GM23248 (cell line): ENCODE measurements around the gene ELAVL2. TPM values are rescaled to one million over a fixed set of nuclear protein-coding genes. Genes with fewer than 3 reads are reported as not detected.

Experiments used
- DNase-seq: peaks from one replicate; pipeline ENCODE4 v3.0.0-alpha.2; 2015
- H2AFZ ChIP-seq: fragments of 200-600 bp; sonication (generic); 2 replicates; pipeline ENCODE4 v1.6.1; 2016; ENCODE audit warnings: antibody characterized with exemption
- H3F3A ChIP-seq: fragments of 200-600 bp; sonication (generic); 2 replicates; pipeline ENCODE4 v1.6.1; 2016; ENCODE audit warnings: mild to moderate bottlenecking, antibody characterized with exemption, mixed run types; ENCODE audit not compliant: insufficient read depth
- H3K27ac ChIP-seq: fragments of 200-600 bp; sonication (generic); 2 replicates; pipeline ENCODE4 v1.5.1; 2016; ENCODE audit warnings: mild to moderate bottlenecking
- H3K27me3 ChIP-seq: fragments of 200-600 bp; sonication (generic); replicated peaks from 2 replicates; pipeline ENCODE4 v1.6.1; 2016; ENCODE audit warnings: mild to moderate bottlenecking; ENCODE audit not compliant: insufficient read depth
- H3K36me3 ChIP-seq: fragments of 200-600 bp; sonication (generic); 2 replicates; pipeline ENCODE4 v1.6.1; 2016; ENCODE audit warnings: low read depth, mild to moderate bottlenecking
- H3K4me1 ChIP-seq: fragments of 200-600 bp; sonication (generic); 2 replicates; pipeline ENCODE4 v1.6.1; 2016; ENCODE audit warnings: mild to moderate bottlenecking; ENCODE audit not compliant: insufficient read depth
- H3K4me2 ChIP-seq: fragments of 200-600 bp; sonication (generic); one replicate; pipeline ENCODE4 v1.6.1; 2016; ENCODE audit warnings: mild to moderate bottlenecking; ENCODE audit not compliant: unreplicated experiment
- H3K4me3 ChIP-seq: fragments of 200-600 bp; sonication (generic); 2 replicates; pipeline ENCODE4 v1.5.1; 2016; ENCODE audit warnings: mild to moderate bottlenecking
- H3K79me2 ChIP-seq: fragments of 200-600 bp; sonication (generic); 2 replicates; pipeline ENCODE4 v1.6.1; 2016; ENCODE audit warnings: mild to moderate bottlenecking; ENCODE audit not compliant: insufficient read depth
- H3K9ac ChIP-seq: fragments of 200-600 bp; sonication (generic); 2 replicates; pipeline ENCODE4 v1.6.1; 2016; ENCODE audit warnings: mild to moderate bottlenecking
- H3K9me2 ChIP-seq: fragments of 200-600 bp; sonication (generic); 2 replicates; pipeline ENCODE4 v1.6.1; 2016; ENCODE audit warnings: mixed run types, mild to moderate bottlenecking, moderate library complexity; ENCODE audit not compliant: insufficient read depth
- H3K9me3 ChIP-seq: fragments of 200-600 bp; sonication (generic); one replicate; pipeline ENCODE4 v1.6.1; 2017; ENCODE audit warnings: low read depth
- H4K20me1 ChIP-seq: fragments of 200-600 bp; sonication (generic); 2 replicates; pipeline ENCODE4 v1.6.0; 2016; ENCODE audit not compliant: insufficient read depth
- EZH2 ChIP-seq: fragments of 200-600 bp; sonication (generic); IDR thresholded peaks from 2 replicates; pipeline ENCODE4 v1.6.1; 2018; ENCODE audit warnings: antibody characterized with exemption, mild to moderate bottlenecking; ENCODE audit not compliant: insufficient read depth, poor library complexity, severe bottlenecking
- EZH2phosphoT487 ChIP-seq: fragments of 200-600 bp; sonication (generic); IDR thresholded peaks from 2 replicates; pipeline ENCODE4 v1.6.1; 2018; ENCODE audit warnings: antibody characterized with exemption, moderate library complexity, mild to moderate bottlenecking, low read depth; ENCODE audit not compliant: insufficient read depth
- WGBS, 2 experiments: methylation state at CpG; one replicate each; pipeline ENCODE4 v1.1.6; 2015 to 2017; ENCODE audit warnings: low lambda C conversion rate in 2 of 2, low coverage in 1 of 2; ENCODE audit errors: missing lambda C conversion rate in 2 of 2; 5-methylcytosine and 5-hydroxymethylcytosine counted together
- in situ Hi-C: fragments of 300-500 bp; cut with MboI; formaldehyde crosslinking; loops from 2 replicates; pipeline ENCODE4 v1.15.0; 2020
- polyA plus RNA-seq: library from polyadenylated mRNA; unstranded; fragments of >200 nt; fragmentation: Nextera tagmentation; extraction: Ambion mirVana; gene quantifications from 2 replicates; pipeline ENCODE4 v1.2.1, GENCODE V29; 2016
- total RNA-seq: library from RNA; depleted of rRNA; stranded (reverse); fragments of >200 nt; shearing (Covaris generic); gene quantifications from 2 replicates; pipeline ENCODE4 v1.2.3, GENCODE V29; 2014

Gene ELAVL2
- total and polyA plus RNA-seq, 2 experiments from 2014 or later: 0.08 TPM; not detected in 1

DNA sequence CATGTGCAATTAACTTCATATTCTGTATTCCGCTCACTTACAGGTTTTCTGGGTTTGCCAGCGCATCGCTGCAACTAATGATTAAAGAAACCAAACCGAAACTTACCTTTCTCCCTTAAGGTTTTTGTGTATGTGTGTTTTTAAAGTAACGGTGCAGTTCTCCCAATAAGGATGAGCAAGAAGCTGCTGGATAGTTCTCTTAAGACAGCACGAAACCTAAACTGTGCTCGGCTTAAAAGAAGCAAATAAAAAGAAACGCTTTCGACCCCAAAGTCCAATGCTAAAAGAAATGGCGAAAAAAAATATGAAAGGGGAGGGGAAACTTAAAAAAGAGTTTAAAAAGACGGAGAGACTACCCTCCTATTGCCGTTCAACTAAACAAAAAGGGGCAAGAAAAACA, 340 bp downstream of the ELAVL2 start:
- Histone ChIP-seq H3K36me3 (no peaks in the 10 kb centered on the region), H3K27me3 (peaks cover 34% of the 10 kb centered on the region), H3K9me2 (peaks cover 8% of the 10 kb centered on the region; the same call in 1 of the 2 replicates), H3K9me3 (no peaks in the 10 kb centered on the region), H3K79me2 (no peaks in the 10 kb centered on the region), H2AFZ (peak overlapping the region; percentile 80), H4K20me1 (no peaks in the 10 kb centered on the region), H3K27ac (no peak overlapping the region), H3F3A (no peaks in the 10 kb centered on the region), H3K4me1 (0 out of 2 replicates have a peak, but pooled peaks cover 4% of the 10 kb centered on the region), H3K4me3 (peak overlapping the region; percentile 69), H3K4me2 (peak overlapping the region; percentile 92), H3K9ac (no peak overlapping the region)
- 1 to 2% methylated on average over 12 of the region's 12 CpGs for WGBS, 2 experiments
- peak; percentile 23 for DNase-seq
- TF ChIP-seq EZH2 (no peak), EZH2phosphoT487 (no peak)
- in situ Hi-C loops: no loop called here

DNA sequence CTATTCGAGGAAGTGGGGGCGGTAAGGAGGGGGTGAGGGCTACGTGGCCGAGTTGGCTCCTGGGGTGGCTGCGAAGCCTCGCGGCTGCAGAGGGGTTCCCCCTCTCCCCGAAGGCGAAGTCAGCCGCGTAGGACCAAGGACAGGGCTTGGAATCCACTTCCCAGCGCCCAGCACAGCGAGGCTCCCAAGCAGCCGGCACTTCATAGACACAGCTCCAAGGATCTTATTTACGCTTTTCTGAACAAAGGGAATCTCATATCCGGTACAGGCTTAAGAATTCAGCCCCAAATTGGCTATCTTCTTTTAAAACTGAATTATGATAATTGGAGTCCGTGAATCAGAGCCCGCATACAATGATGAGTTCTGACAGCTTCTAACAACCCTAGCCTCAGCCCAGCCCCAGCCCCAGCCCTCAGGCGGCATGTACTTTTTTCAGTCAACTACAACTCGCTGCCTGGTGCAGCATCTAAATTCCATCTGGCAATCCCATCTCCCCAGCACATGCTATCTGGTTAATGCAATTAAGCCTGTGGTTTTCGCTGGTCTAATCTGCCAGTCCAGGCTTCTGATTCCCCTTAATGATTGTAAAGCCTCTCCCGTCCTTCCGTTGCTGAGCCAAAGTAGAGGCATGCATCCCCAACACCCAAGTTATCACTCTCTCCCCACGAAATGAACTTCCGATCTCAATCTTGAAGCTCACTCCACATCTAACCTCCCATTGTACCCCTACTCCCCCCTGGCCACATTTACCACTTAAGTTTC, 1.0 kb downstream of the ELAVL2 start:
- Histone ChIP-seq H4K20me1 (no peaks in the 10 kb centered on the region), H3K4me2 (peak overlapping the region; percentile 92), H3F3A (no peaks in the 10 kb centered on the region), H3K9ac (no peak overlapping the region), H3K36me3 (no peaks in the 10 kb centered on the region), H3K4me3 (peak overlapping the region; percentile 69), H3K4me1 (0 out of 2 replicates have a peak, but pooled peaks cover 4% of the 10 kb centered on the region), H3K79me2 (no peaks in the 10 kb centered on the region), H3K9me3 (no peaks in the 10 kb centered on the region), H3K27ac (no peak overlapping the region), H3K9me2 (peaks cover 8% of the 10 kb centered on the region; the same call in 1 of the 2 replicates), H3K27me3 (peaks cover 33% of the 10 kb centered on the region), H2AFZ (peak overlapping the region; percentile 80)
- in situ Hi-C loops: no loop called here
- 1 to 3% methylated on average over 22 to 25 of the region's 25 CpGs for WGBS, 2 experiments
- DNase-seq: peak; percentile 28
- TF ChIP-seq EZH2 (no peak), EZH2phosphoT487 (no peak)

DNA sequence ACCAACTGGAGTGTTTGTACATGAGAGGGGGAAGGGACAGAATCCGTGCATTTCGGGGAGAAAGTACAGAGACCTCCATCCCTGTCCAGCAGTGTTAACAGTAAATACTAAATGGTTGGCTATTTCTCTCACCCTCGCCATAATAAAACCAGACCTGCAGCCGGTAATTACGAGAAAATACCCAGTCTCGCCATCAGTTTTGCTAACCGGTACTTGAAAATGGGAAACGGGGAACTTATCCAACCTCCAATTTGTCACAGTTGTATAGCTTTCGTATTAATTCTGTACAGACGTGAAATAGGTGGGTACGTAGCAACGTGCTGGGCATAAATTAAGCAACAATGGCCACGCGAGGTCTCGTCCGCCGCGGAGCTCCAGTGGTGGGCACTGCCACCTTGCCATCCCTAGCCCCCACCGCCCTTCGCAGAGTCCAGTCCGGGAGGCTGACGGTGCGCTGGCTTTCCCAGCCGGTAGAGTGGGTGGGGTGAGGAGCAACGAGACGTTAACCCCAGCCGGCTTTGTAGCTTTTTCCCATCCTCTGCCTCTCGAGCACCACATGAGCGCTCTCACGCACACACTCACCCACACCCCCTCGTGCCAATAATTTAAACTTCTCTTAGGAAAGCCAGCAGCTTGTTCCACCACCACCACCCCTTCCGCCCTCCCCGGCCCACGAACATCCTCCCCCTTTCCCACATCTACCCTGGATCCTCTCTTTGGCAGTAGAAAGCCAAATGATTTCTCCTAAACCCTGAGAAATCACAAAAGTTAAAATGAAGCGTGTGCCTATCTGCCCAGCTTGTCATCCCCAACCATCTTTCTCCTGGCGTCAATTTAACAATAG, 1.8 kb downstream of the ELAVL2 start:
- DNase-seq: no peak
- Histone ChIP-seq H3K9ac (no peak overlapping the region), H3K4me2 (no peak overlapping the region), H3K79me2 (no peaks in the 10 kb centered on the region), H3K36me3 (no peaks in the 10 kb centered on the region), H3K27me3 (peaks cover 33% of the 10 kb centered on the region), H2AFZ (no peak overlapping the region), H3K27ac (no peak overlapping the region), H4K20me1 (no peaks in the 10 kb centered on the region), H3F3A (no peaks in the 10 kb centered on the region), H3K4me1 (0 out of 2 replicates have a peak, but pooled peaks cover 4% of the 10 kb centered on the region), H3K9me2 (peaks cover 8% of the 10 kb centered on the region; the same call in 1 of the 2 replicates), H3K9me3 (no peaks in the 10 kb centered on the region), H3K4me3 (no peak overlapping the region)
- WGBS, 2 experiments: 9 to 11% methylated on average over 35 to 36 of the region's 36 CpGs
- in situ Hi-C loops: no loop called here
- TF ChIP-seq EZH2phosphoT487 (no peak), EZH2 (no peak)

DNA sequence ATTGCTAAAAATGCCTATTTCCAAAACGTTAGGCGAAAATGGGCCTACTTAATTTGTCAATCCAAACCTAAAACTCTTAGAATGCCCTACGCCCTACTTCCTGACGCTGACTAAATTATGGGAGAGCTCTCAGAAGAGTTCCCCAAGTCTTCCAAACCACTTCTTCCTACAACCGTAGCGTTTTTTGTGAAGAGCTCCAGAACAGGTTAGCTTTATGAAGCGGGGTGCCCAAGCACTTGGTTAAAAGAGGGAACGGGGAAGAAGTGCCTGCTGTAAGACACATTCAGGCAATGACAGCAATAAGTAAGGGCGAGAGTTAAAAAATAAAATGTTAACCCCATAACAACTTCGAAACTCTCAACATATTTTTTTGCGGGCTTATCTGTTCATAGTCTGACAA, 2.8 kb downstream of the ELAVL2 start:
- H2AFZ ChIP-seq: no peak overlapping the region
- no peaks in the 10 kb centered on the region for H3K79me2 ChIP-seq
- 0 out of 2 replicates have a peak, but pooled peaks cover 4% of the 10 kb centered on the region for H3K4me1 ChIP-seq
- H3K27ac ChIP-seq: no peak overlapping the region
- peaks cover 8% of the 10 kb centered on the region; the same call in 1 of the 2 replicates for H3K9me2 ChIP-seq
- no peaks in the 10 kb centered on the region for H3K36me3 ChIP-seq
- in situ Hi-C loops: no loop called here
- H3K27me3 ChIP-seq: peaks cover 33% of the 10 kb centered on the region
- no peaks in the 10 kb centered on the region for H3F3A ChIP-seq
- no peak overlapping the region for H3K4me2 ChIP-seq
- no peak for DNase-seq
- H3K9ac ChIP-seq: no peak overlapping the region
- WGBS, 2 experiments: 49 to 57% methylated on average over 11 of the region's 11 CpGs
- H3K4me3 ChIP-seq: no peak overlapping the region
- TF ChIP-seq EZH2 (no peak), EZH2phosphoT487 (no peak)
- H4K20me1 ChIP-seq: no peaks in the 10 kb centered on the region
- H3K9me3 ChIP-seq: no peaks in the 10 kb centered on the region
